CD14-positive monocyte (primary cell): ENCODE results near the gene MAP2K6. TPM values are rescaled to one million over a fixed set of nuclear protein-coding genes. Genes with fewer than 3 reads are reported as not detected.

ENCODE experiments used
- DNase-seq, 3 donors: peaks; one replicate each; pipeline ENCODE4 v3.0.0-alpha.2; 2011 to 2022
- H2AFZ ChIP-seq: 2 replicates; pipeline ENCODE4 v1.6.0; 2012; ENCODE audit warnings: mild to moderate bottlenecking, low read depth, low read length, inconsistent platforms; ENCODE audit not compliant: insufficient read depth, poor library complexity, severe bottlenecking
- H3K27ac ChIP-seq, 2 donors: 1 replicate in 1 of 2; 2 replicates in 1 of 2; pipeline ENCODE4 v1.5.1; 2012 to 2013; ENCODE audit warnings: low read length in 2 of 2, control low read depth in 1 of 2, inconsistent platforms in 1 of 2, low read depth in 1 of 2, mild to moderate bottlenecking in 1 of 2
- H3K27me3 ChIP-seq, 2 donors: one replicate each; pipeline versions ENCODE4 v1.6.0 to v1.6.1; 2011 to 2013; ENCODE audit warnings: low read length in 2 of 2; ENCODE audit not compliant: control insufficient read depth in 2 of 2, insufficient read depth in 2 of 2
- H3K36me3 ChIP-seq, 2 donors: replicated peaks in 1 of 2; 1 replicate in 1 of 2; 2 replicates in 1 of 2; pipeline versions ENCODE4 v1.5.1 to v1.6.1; 2012 to 2013; ENCODE audit warnings: low read length in 2 of 2, control low read depth in 1 of 2, inconsistent platforms in 1 of 2, mild to moderate bottlenecking in 1 of 2; ENCODE audit not compliant: insufficient read depth in 2 of 2, control insufficient read depth in 1 of 2
- H3K4me1 ChIP-seq, 2 donors: 1 replicate in 1 of 2; 2 replicates in 1 of 2; pipeline versions ENCODE4 v1.5.1 to v1.6.1; 2012 to 2013; ENCODE audit warnings: low read length in 2 of 2, control low read depth in 1 of 2, inconsistent platforms in 1 of 2, mild to moderate bottlenecking in 1 of 2, moderate library complexity in 1 of 2; ENCODE audit not compliant: insufficient read depth in 2 of 2, control insufficient read depth in 1 of 2
- H3K4me2 ChIP-seq: replicated peaks from 2 replicates; pipeline ENCODE3; 2012; ENCODE audit warnings: low read length, moderate library complexity, mild to moderate bottlenecking; ENCODE audit not compliant: poor library complexity, severe bottlenecking; ENCODE audit errors: extremely low read depth
- H3K4me3 ChIP-seq, 3 experiments: fragments of 200-600 bp in 1 of 3; sonication (generic) in 1 of 3; replicated peaks in 1 of 3; 1 replicate in 2 of 3; 2 replicates in 1 of 3; pipeline ENCODE4 v1.5.1; 2011 to 2013; ENCODE audit warnings: low read length in 3 of 3, mild to moderate bottlenecking in 3 of 3, control low read depth in 2 of 3, low read depth in 2 of 3, inconsistent platforms in 1 of 3, moderate library complexity in 1 of 3
- H3K79me2 ChIP-seq: 2 replicates; pipeline ENCODE4 v1.6.0; 2012; ENCODE audit warnings: mild to moderate bottlenecking, control low read depth, inconsistent platforms, low read length, moderate library complexity; ENCODE audit not compliant: insufficient read depth
- H3K9ac ChIP-seq: 2 replicates; pipeline ENCODE4 v1.6.0; 2017; ENCODE audit warnings: low read length, mild to moderate bottlenecking; ENCODE audit not compliant: insufficient read depth, poor library complexity, severe bottlenecking
- H3K9me3 ChIP-seq, 2 donors: replicated peaks in 1 of 2; 1 replicate in 1 of 2; 2 replicates in 1 of 2; pipeline versions ENCODE4 v1.5.1 to v1.6.1; 2012 to 2013; ENCODE audit warnings: low read length in 2 of 2, control low read depth in 1 of 2; ENCODE audit not compliant: control insufficient read depth in 1 of 2, insufficient read depth in 1 of 2
- H4K20me1 ChIP-seq: 2 replicates; pipeline ENCODE4 v1.6.0; 2012; ENCODE audit warnings: mild to moderate bottlenecking, low read length, control low read depth, moderate library complexity; ENCODE audit not compliant: insufficient read depth
- H3K27ac Mint-ChIP-seq, 7 donors: one replicate each; pipeline ENCODE4 v1.8.0; 2020; ENCODE audit warnings: mild to moderate bottlenecking in 7 of 7, mixed read lengths in 7 of 7, moderate library complexity in 6 of 7, inconsistent platforms in 2 of 7
- H3K27me3 Mint-ChIP-seq, 3 donors: one replicate each; pipeline ENCODE4 v1.8.0; 2021 to 2022; ENCODE audit warnings: low read depth in 3 of 3, mild to moderate bottlenecking in 3 of 3, mixed read lengths in 3 of 3, moderate library complexity in 3 of 3, inconsistent platforms in 1 of 3
- H3K36me3 Mint-ChIP-seq, 2 donors: one replicate each; pipeline ENCODE4 v1.8.0; 2020; ENCODE audit warnings: mixed read lengths in 2 of 2, inconsistent platforms in 1 of 2, mild to moderate bottlenecking in 1 of 2
- H3K4me1 Mint-ChIP-seq: one replicate; pipeline ENCODE4 v1.8.0; 2020; ENCODE audit warnings: mild to moderate bottlenecking, mixed read lengths
- H3K4me3 Mint-ChIP-seq, 2 donors: one replicate each; pipeline ENCODE4 v1.8.0; 2020; ENCODE audit warnings: mild to moderate bottlenecking in 2 of 2, mixed read lengths in 2 of 2, moderate library complexity in 1 of 2
- H3K9me3 Mint-ChIP-seq, 7 donors: one replicate each; pipeline ENCODE4 v1.8.0; 2020 to 2022; ENCODE audit warnings: mixed read lengths in 7 of 7, mild to moderate bottlenecking in 6 of 7, moderate library complexity in 6 of 7, inconsistent platforms in 2 of 7
- WGBS: methylation state at CpG from one replicate; pipeline ENCODE4 v1.1.5; 2013; ENCODE audit warnings: missing lambda C conversion rate; ENCODE audit not compliant: insufficient coverage; 5-methylcytosine and 5-hydroxymethylcytosine counted together
- intact Hi-C, 2 donors: fragments of 100-400 bp; cut with micrococcal nuclease; formaldehyde crosslinking; loops; one replicate each; pipeline versions ENCODE4 v1.15.0 to v1.15.1; 2023
- polyA plus RNA-seq, 3 donors: library from polyadenylated mRNA; depleted of rRNA in 1 of 3; unstranded in 2 of 3; stranded (reverse) in 1 of 3; fragments of 300-500 nt in 2 of 3; fragments of >200 nt in 1 of 3; fragmentation: Illumina TruSeq in 2 of 3; gene quantifications; 1 replicate in 2 of 3; 2 replicates in 1 of 3; pipeline ENCODE4 v1.2.3, GENCODE V29; 2012 to 2021
- TF ChIP-seq, protein P1 (sequence below): fragments of 200-600 bp; IDR thresholded peaks from one replicate; pipeline ENCODE4 v1.8.0; 2022; ENCODE audit warnings: antibody characterized with exemption, mild to moderate bottlenecking

MAP2K6 gene
- polyA plus RNA-seq, 3 donors, result 13.5 to 28.9 (median 18.5) TPM

DNA sequence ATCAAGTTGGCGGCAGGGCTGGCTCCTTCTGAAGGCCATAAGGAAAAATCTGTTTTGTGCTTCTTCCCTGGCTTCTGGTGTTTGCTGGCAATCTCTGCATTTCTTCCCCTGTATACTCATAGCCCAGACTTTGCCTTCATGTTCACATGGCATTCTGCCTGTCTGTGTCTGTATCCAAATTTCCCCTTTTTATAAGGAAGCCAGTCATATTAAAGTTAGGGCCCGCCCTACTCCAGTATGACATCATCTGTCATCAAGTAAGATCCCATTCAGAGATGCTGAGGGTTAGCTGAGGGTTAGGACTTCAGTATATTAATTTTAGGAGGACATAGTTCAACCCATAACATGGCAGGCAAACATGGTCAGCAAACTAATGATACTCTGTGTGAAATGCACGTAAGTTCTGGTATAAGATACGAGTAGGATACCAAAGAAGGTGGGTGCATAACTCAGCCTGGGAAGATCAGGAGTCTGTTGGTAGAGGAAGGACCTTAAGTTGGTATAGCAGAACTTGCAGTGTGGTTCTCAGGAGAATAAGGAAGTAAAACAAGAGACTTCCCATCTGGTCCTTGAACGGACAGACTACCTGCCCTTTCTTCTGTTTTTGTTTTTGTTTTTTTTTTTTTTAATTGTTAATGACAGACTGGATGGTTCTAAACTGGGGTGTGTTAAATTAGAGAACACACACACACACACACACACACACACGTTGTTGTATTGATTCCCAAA, 13.9 kb downstream of the MAP2K6 start:
- H3K4me2 ChIP-seq, result peak overlapping the region; percentile 25
- 33% methylated on average over 3 of the region's 6 CpGs for WGBS

DNA sequence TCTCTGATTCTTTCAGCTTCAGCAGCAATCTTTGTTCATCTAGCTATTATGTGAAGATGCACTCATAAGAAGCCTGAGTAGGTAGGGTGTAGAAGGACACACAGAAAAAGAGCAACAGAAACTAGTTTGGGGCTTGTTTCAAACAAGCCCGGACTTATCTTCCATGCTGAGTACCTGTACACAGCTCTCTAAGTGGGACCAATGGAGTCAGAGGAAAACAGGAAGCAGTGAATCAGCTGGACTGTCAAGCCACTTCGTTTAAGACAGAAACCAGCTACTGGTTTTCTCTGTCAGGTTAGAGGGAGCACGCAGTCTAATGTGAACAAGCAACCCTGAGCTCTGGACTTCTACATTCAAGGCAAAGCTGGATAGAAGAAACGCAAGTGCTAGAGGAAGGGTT, 16.0 kb downstream of the MAP2K6 start:
- H3K4me2 ChIP-seq, result peak overlapping the region; percentile 56
- H3K4me1 ChIP-seq, result peaks cover 31 to 39% of the 10 kb centered on the region in 2 donors
- H3K4me3 ChIP-seq, result peak overlapping the region in 1 of 3 experiments; percentile 50
- H3K9ac ChIP-seq, result no peak overlapping the region
- peaks cover 36% of the 10 kb centered on the region for H3K4me1 Mint-ChIP-seq
- TF ChIP-seq, protein P1, sequence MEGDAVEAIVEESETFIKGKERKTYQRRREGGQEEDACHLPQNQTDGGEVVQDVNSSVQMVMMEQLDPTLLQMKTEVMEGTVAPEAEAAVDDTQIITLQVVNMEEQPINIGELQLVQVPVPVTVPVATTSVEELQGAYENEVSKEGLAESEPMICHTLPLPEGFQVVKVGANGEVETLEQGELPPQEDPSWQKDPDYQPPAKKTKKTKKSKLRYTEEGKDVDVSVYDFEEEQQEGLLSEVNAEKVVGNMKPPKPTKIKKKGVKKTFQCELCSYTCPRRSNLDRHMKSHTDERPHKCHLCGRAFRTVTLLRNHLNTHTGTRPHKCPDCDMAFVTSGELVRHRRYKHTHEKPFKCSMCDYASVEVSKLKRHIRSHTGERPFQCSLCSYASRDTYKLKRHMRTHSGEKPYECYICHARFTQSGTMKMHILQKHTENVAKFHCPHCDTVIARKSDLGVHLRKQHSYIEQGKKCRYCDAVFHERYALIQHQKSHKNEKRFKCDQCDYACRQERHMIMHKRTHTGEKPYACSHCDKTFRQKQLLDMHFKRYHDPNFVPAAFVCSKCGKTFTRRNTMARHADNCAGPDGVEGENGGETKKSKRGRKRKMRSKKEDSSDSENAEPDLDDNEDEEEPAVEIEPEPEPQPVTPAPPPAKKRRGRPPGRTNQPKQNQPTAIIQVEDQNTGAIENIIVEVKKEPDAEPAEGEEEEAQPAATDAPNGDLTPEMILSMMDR, result no peak
- intact Hi-C loops, result no loop called here
- 7% methylated on average over 2 of the region's 4 CpGs for WGBS
- peak in 2 of 3 donors; percentile 56 to 60 for DNase-seq
- peak overlapping the region; percentile 57 for H2AFZ ChIP-seq
- peak overlapping the region in 1 of 2 donors; percentile 72 for H3K4me3 Mint-ChIP-seq
- H3K27me3 ChIP-seq, result no peaks in the 10 kb centered on the region
- no peaks in the 10 kb centered on the region for H3K9me3 Mint-ChIP-seq
- H3K36me3 Mint-ChIP-seq, result peaks cover 7 to 10% of the 10 kb centered on the region in 2 donors
- H3K36me3 ChIP-seq, result no peaks in the 10 kb centered on the region
- peaks cover 7% of the 10 kb centered on the region for H3K79me2 ChIP-seq
- peaks cover 0 to 3% (median 0%) of the 10 kb centered on the region in 3 donors for H3K27me3 Mint-ChIP-seq
- H3K27ac Mint-ChIP-seq, result peak overlapping the region in 6 of 7 donors; percentile 37 to 87 (median 66)
- peak overlapping the region in 1 of 2 donors; percentile 11 for H3K27ac ChIP-seq
- H4K20me1 ChIP-seq, result peaks cover 3% of the 10 kb centered on the region
- H3K9me3 ChIP-seq, result no peaks in the 10 kb centered on the region

More for the DNA sequence above, 13.9 kb downstream of the MAP2K6 start:
- Histone ChIP-seq H3K4me3 (peak overlapping the region in 1 of 3 experiments; percentile 22), H4K20me1 (peaks cover 3% of the 10 kb centered on the region), H3K36me3 (no peaks in the 10 kb centered on the region), H3K79me2 (peaks cover 7% of the 10 kb centered on the region), H3K27ac (peak overlapping the region; percentile 58 to 88), H3K9ac (peak overlapping the region; percentile 22), H3K4me1 (peaks cover 31 to 41% of the 10 kb centered on the region in 2 donors), H3K9me3 (no peaks in the 10 kb centered on the region), H2AFZ (peak overlapping the region; percentile 4), H3K27me3 (no peaks in the 10 kb centered on the region)
- Mint-ChIP-seq H3K27ac (peak overlapping the region; percentile 86 to 95 (median 92)), H3K4me3 (peak overlapping the region in 1 of 2 donors; percentile 26), H3K9me3 (no peaks in the 10 kb centered on the region), H3K27me3 (peaks cover 0 to 3% (median 0%) of the 10 kb centered on the region in 3 donors), H3K36me3 (peaks cover 10% of the 10 kb centered on the region in 2 donors), H3K4me1 (peaks cover 41% of the 10 kb centered on the region)
- peak; percentile 80 to 89 (median 86) for DNase-seq
- TF ChIP-seq, protein P1, result no peak
- intact Hi-C loops, result no loop called here
